Hematopoietic multipotent progenitor cell treated with erythropoietin and hydrocortisone succinate and interleukin-3 and kit ligand, for 17 days (in vitro differentiated cells): ENCODE results near the gene ABCA2.
A peak's percentile ranks its signal among the peaks of the same experiment; 100 is the strongest.
"Not testable (repeated sequence)": the region's sequence is repeated elsewhere in the genome, so short reads cannot be mapped to it uniquely, and the experiment has no call there.

Experiments
- DNase-seq: peaks from one replicate; pipeline ENCODE4 v3.0.0-alpha.2; 2015; ENCODE audit warnings: low spot score

The ABCA2 gene

GRCh38 chr9:137044502-137045177, 16.6 kb upstream of the ABCA2 start:
- DNase-seq: no peak

- no peak for DNase-seq
Observed at GRCh38 chr9:137044037-137044436, 16.0 kb upstream of the ABCA2 start.

DNA sequence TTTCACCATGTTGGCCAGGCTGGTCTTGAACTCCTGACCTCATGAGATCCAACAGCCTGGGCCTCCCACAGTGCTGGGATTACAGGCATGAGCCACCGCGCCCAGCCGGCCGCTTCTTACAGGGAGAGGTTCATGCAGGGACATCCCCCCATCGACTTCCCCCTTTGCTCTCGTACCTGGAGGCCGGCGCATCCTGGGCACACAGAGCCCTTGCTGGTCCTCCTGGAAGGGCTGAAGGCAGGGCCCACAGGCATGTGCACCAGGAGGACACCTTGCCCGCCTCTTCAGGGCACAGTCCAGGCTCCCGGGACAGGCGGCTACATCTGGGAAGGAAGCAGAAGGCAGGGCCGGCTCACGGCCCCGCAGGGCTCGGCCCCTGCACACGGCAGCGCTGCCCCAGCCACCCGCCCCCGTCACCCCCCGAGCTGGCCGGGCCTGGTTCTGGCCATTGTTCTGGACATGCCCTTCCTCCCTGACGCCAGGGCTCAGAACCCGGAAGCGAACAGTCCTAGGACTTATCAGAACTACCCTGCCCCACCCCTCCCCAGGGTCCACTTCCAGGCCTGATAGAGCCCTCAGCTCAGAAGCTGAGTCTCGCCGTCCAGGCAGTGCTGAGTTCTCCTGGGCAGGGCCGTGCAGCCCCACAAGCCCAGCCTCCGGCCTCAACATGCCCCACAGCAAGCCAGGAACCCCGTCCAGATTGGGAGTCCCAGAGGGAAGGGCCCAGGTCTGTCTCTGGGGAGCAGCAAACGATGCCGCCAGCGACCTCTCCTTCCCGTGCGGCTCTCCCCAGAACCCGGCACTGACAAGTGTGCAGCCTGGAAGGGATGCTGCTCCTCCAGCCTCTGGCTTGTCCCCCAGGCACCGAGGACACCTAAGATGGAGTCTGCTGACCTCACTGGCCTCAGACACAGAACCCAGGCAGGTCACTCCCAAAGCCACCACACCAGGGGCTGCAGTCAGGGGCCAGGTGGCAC, 15.0 kb upstream of the ABCA2 start:
- DNase-seq: no peak

DNA sequence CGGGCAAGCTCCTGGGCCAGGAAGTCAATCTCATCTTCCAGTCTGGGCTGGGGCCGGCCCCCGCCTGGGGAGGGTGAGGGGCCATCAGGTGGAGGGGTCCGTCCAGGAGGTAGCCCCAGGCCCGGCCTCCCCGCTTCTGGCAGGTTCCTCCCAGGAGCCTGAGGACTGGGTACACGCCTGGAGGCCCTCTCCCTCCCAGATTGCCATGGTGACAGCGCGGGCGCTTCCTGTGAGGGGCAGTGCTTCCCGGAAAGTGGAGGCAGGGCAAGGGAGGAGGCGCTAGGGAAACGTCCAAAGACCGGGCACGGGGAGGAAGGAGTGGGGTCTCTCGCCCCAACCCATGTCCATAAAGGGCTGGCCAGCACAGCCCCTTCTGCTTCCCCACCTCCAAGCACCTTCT, 13.1 kb upstream of the ABCA2 start:
- DNase-seq: no peak

DNA sequence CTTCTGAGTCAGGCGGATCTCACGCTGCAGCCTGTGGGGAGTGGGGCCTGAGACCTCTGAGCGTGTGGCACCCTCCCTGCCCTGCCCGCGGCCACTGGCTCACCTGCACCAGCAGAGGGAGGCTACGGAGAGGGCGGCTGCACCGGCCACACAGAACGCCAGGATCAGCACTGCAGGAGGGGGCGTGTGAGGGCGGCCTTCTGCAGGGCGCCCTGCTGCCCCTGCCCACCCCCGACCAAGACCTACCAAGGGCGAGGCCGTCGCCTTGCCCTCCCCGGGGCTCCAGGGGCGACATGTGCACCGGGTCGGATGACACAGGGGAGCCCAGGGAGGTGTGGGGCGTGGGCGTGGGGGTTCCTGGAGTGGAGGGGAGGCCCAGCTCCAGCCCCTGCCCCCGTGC, 12.5 kb upstream of the ABCA2 start:
- no peak for DNase-seq

DNA sequence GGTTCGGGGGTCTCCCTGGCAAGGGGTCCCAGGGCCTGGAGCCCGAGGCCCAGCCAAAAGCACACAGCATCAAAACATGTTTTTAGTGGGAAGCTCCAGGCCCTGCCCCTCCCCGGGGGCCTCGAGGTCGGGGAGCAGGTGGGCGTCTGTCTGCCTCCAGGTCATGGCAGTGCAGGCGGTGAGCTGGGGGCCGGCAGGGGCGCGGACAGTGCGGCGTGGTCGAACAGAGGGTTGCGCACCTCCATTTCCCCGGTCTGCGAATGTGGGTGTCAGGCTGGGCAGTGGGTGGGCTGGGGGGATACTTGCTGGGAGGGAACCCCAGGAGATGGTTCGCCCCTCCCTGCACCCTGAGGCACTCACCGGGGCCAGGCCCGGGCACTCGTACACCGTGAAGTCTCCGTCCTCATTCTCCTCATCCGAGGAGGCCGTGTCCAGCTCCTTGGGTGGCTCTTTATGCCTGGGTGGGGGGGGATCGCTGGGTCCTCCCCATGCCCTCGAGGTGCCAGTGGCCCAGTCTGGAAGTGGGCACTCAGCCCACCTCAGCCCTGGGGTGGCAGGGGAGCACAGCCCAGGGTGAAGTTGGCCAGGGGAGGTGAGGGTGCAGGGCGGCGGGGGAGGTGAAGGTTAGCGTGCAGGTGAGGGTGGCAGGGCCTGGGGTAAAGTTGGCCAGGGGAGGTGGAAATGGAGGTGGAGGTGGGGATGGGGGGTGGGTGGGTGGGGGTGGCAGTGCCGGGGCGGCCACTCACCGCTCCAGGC, 11.8 kb upstream of the ABCA2 start:
- no peak for DNase-seq

DNA sequence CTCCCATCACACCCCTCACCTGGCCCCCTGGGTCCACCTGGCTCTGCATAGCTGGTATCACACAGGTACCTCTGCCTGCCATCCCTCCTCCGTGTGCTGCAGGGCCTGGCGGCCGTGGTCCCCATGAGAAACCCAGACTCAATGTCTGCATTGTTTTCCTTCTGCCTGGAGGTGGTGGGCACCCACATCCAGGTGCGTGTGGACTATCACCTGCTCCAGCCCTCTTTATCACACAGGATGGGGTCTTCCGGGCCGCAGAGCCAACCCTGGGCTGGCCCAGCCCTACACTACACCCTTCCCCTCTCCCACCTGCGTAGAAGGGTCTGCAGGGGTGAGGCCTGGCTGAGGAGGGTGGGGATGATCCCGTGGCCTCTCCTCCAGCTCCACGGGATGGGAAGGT, 10.9 kb upstream of the ABCA2 start:
- no peak for DNase-seq

GRCh38 chr9:137037483-137037882, 9.4 kb upstream of the ABCA2 start:
- no peak for DNase-seq

GRCh38 chr9:137037035-137037434, 9.0 kb upstream of the ABCA2 start:
- DNase-seq: no peak

- DNase-seq: no peak
Observed at GRCh38 chr9:137035937-137036336, 7.9 kb upstream of the ABCA2 start.

GRCh38 chr9:137035507-137035834, 7.4 kb upstream of the ABCA2 start:
- no peak for DNase-seq

DNA sequence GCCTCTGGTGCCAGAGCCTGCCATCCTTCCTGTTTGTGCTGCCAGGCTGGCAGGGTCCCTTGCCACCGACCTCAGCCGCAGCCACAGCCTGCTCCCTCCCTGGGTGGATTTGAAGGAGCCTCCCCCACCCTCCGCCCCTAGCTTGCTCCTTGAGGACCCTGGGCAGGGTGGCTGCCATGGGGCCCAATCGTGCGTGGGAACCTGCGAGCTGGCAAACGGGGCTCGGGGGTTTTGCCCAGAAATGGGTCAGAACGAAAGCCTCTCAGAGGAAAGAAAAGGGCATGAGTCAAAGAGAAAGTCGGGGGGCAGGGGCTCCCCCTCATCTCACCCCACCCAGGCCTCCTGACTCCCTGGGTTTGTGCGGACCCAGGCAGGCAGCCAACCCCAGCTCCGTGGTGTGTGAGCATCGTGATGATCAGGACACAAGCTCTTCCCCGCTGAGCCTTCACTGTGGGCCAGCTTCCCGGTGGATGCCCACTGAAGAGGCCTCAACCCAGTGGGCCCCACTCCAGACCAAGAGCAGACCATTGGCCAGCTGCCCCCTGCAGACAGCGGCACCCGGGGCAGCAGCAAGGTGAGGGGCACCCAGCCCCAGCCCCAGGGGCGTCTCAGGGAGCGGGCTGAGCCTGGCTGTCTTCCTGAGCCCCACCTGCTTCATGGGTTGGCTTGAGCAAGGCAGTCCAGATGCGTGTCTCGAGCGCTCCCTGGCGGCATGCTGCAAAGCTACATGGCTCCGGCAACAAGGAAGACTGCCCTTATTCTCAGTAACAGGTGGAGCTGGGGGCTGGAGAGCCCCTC, 6.9 kb upstream of the ABCA2 start:
- peak; percentile 82 for DNase-seq

DNA sequence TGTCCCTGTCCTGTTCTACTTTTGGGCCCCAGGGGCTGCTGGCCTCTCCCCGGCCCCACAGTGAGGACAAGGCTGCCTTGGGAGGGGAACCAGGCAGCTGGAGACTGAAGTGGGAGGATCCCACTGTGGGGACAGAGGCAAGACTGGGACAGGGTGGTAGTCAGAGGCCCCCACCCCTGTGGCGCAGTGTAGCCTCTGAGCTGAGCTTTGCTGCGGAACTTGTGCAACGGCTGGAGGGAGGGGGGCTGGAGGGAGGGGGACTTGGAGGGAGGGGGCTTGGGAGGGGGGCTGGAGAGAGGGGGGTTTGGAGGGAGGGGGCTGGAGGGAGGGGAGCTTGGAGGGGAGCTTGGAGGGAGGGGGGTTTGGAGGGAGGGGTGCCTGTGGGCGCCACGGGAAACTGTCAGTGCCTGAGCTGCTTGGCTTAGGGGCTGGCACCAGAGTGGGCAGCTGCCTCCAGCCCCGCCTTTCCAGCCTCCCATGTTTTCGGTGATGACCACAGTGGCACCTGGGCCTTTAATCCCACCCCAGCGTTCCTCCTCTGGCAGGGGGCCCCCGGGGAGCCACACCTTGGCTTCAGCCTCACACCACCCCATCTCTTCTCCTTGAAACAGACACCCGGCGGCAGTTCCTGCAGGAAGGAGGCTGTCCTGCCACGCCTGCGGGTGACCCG, 6.1 kb upstream of the ABCA2 start:
- DNase-seq: no peak

- not testable (repeated sequence) for DNase-seq
Observed at GRCh38 chr9:137033481-137033880, 5.4 kb upstream of the ABCA2 start.

DNA sequence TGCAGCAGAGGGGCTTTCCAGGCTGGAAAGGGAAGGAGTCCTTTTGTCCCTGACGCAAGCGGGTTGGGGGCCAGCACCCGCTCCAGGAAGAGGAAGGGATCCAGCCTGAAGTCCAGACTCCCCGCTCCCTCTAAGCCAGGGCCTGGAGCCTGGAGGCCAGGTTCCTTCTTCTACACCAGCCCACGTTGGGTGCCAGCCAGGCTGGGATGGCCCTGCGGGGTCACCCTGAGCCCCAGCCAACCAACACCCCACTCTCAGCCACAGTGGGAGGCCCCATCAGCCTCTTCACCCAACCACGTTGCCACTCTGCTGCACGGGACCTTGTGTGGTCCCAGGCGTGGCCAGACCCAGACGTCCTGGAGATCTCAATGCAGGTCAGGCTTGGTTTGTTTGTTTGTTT, 4.8 kb upstream of the ABCA2 start:
- DNase-seq: no peak

- DNase-seq: no peak
Observed at GRCh38 chr9:137031904-137032640, 4.0 kb upstream of the ABCA2 start, which contains the start of gene FUT7. Gene FUT7 (minus strand): TSS chr9:137032088. CDS start chr9:137031991, 97 bp downstream.

GRCh38 chr9:137030538-137031527, 2.8 kb upstream of the ABCA2 start:
- no peak for DNase-seq

DNA sequence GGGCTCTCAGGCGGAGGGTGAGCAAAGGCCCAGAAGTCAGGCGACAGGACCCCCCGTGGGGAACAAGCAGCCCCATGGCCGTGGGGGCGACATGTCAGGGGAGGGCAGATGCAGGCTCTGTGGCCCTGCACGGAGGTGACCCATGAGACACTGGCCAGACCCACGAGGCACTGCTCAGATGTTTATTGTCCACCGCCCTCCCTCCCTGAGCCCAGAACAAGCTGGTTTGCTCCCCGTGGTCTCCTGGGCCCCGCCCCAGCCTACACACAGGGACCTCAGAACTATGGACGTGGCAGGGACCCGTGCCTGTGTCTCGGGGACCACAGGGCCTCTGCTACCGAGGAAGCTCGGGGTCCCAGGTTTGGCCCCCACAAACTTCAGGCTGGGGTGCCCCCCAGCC, 2.0 kb upstream of the ABCA2 start:
- no peak for DNase-seq
